ENCODE measurements around the gene MIER1. TPM values are rescaled to one million over a fixed set of nuclear protein-coding genes. Genes with fewer than 3 reads are reported as not detected.
"Not testable (repeated sequence)": the region's sequence is repeated elsewhere in the genome, so short reads cannot be mapped to it uniquely, and the experiment has no call there.

MIER1 gene
- polyA plus RNA-seq, 12 donors, result 23.0 to 116 (median 25.9) TPM

DNA sequence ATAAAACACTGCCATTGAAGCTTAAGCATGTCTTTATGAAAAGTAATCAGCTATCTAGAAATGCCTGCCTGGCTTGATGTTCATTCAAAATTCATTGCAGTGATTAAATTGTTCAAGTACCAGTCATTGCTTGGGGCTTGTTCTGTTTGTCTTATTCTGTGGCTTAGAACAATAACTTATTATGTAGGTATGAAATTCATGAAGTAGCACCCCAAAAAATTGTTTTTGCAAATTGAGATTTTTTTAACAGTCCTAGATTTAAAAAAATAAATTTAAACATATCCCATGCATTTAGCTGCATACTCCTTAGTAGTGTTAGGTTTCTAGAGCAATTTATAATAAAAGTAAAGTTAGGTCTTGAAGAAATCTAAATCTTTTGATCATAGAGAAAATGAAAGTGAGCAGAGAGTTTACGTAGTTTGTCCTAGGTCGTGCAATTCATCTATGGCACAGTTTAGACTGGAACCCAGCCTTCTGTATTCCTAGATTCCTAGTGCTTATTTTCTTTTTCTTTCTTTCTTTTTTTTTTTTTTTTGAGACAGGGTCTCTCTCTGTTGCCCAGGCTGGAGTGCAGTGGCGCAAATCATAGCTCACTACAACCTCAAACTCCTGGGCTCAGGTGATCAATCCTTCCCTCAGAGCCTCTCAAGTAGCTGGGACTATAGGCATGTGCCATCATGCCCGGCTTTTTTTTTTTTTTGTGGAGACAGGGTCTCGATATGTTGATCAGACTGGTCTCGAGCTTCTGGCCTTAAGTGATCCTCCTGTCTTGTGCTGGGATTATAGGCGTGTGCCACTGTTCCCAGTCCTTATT lies 9.3 kb downstream of the MIER1 start:
- no peak for DNase-seq

- no peak for DNase-seq
Measured at GRCh38 chr1:66937529-66938234, 12.9 kb downstream of the MIER1 start.

- DNase-seq, result no peak
Measured at GRCh38 chr1:66938613-66939012, 13.8 kb downstream of the MIER1 start.

DNA sequence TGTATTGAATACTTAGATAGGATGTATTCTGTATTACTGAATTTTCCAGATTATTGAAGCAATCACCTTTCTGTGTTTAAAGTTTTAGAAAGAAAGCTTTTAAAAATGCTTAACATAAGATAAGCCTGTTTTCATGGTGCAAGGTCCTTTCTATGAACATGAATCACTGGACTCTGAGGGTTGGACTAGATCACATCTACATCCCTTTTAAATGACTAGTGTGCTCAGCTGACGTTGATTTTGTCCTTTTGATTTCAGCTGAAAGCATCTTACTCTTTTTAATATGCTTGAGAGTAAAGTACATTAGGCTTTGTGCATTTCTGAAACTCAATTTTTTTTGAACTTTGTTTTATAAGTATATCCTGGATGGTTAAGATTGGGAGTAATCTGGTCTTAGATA lies 16.2 kb downstream of the MIER1 start:
- no peak for DNase-seq

DNA sequence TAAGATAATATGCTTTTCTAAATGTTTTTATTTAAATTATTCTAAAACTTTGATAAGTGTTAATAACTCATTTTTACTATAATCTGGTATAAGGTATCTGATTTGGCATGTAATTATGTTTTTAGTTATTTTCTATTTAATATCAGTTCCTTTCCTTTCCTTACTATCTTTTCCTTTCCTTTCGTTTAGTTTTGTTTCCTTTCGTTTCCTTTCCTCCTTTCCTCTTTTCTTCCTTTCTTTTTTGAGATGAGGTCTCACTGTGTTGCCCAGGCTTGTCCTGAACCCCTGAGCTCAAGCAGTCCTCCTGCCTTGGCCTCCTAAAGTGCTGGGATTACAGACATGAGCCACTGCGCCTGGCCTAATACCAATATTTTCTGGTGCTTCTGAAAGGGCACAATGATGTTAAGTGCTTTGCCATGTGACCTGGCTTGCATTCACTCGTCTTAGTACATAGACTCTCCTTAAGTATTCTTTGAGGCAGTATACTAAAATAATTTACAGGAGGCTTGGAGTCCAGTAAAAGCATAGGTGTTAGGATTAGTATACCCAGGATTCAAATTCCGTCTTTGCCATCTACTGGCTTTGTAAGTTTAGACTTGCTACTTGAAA lies 18.7 kb downstream of the MIER1 start:
- no peak for DNase-seq

DNA sequence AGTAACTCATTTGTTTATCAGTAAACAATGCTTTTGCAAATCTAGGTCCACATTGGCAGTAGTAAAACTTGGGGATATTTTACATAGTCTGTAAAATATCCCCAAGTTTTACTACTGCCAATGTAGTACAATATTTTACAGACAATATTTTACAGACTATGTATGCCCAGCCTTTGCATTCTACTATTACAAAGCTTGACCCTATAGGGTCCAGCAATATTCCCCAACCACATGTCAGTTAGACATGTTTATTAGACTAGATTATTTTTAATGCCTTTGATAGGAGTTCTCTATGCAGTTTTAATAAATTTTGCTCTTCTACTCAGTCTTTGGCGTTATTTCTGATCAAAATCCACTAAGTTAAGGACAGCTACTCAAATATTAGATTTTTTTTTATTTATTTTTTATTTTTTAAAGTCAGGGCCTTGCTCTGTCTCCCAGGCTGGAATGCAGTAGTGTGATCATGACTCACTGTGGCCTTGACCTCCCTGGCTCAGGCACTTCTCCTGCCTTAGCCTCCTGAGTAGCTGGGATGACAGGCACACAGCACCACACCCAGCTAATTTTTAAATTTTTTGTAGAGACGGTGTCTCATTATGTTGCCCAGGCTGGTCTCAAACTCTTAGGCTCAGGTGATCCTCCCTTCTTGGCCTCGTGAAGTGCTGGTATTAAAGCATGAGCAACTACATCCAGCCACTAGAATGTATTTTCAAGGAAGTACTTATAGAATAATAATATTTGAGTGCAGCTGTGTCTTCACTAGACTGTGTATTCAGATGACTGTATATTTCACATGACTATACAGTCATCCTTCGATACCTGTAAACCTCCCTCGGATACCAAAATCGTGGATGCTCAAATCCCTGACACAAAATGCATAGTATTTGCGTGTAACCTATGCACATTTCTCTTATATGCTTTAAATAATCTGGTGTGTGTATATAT lies 19.8 kb downstream of the MIER1 start:
- DNase-seq, result no peak

GRCh38 chr1:66945316-66945715 lies 20.5 kb downstream of the MIER1 start:
- no peak for DNase-seq

- no peak for DNase-seq
Measured at GRCh38 chr1:66947267-66947666, 22.5 kb downstream of the MIER1 start.

DNA sequence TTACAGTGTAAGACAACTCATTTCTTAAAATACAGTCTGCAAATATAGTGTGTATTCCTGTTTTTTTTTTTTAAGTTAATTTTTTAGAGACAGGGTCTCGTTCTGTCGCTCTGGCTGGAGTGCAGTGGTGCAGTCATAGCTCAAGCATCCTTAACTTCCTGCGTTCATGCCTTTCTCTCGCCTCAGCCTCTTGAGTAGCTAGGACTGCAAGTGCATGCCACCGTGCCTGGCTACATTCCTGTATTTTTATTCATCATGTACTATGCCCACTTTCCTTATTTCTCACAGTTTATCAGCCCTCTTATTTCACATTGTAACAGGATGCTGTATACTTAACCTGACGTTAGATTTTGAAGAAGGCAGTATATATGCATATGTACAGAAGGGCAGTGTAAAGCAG lies 26.7 kb downstream of the MIER1 start:
- DNase-seq, result no peak

DNA sequence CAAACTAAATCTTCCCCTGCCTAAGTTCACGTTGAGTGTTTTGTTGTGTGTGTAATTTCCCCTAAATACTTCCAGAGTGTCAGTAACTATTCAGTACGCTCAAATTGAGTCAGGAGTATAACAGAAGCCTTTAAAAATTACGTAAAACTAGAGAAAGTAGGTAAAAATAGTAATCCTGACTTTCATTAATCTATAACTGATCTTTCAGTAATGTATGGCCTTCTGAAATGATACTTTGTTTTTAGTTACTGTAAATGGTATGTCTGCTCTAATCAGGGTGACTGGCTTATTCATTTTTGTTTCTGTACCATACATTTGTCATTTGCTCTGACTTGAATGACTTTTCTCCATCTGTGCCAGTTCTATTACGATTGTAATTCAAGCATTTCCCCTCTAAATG lies 29.4 kb downstream of the MIER1 start:
- DNase-seq, result no peak

GRCh38 chr1:66957938-66958337 lies 33.1 kb downstream of the MIER1 start:
- no peak for DNase-seq

DNA sequence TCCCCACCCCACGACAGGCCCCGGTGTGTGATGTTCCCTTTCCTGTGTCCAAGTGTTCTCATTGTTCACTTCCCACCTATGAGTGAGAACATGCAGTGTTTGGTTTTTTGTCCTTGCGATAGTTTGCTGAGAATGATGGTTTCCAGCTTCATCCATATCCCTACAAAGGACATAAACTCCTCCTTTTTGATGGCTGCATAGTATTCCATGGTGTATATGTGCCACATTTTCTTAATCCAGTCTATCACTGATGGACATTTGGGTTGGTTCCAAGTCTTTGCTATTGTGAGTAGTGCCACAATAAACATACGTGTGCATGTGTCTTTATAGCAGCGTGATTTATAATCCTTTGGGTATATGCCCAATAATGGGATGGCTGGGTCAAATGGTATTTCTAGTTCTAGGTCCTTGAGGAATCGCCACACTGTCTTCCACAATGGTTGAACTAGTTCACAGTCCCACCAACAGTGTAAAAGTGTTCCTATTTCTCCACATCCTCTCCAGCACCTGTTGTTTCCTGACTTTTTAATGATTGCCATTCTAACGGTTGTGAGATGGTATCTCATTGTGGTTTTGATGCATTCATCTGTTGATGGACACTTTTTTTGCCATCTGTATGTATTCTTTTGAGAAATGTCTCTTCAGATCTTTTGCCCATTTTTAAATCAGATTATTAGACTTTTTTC lies 41.5 kb downstream of the MIER1 start:
- DNase-seq, result not testable (repeated sequence)

- no peak for DNase-seq
Measured at GRCh38 chr1:66968574-66968973, 43.8 kb downstream of the MIER1 start.

- no peak for DNase-seq
Measured at GRCh38 chr1:66978201-66978600, 53.4 kb downstream of the MIER1 start.

- not testable (repeated sequence) for DNase-seq
Measured at GRCh38 chr1:66979621-66980020, 54.8 kb downstream of the MIER1 start.

DNA sequence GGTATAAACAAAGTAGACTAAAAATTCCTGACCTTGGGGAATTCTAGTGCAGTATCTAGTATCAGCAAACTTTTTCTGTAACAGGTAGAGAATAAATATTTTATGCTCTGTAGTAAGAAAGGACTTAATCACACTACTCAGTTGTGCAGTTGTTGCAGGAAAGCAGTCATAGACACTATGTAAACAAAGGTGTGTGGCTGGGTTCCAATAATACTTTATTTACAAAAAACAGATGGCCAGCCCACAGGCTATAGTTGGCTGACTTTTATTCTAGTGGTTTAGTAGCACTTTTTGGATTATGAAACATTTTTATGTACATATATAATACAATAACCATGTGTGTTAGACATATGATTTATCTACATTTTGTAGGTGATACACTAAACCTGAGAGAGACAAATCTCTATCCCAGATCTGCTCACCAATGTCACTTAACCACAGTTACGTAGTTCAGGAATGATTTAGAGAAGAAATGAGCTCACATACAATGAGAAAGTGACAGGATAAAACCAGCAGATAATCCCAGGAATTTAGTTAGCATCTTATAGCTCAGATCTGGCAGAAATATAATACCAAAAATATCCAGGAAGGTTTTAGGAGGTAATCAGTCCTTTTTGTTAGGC lies 56.1 kb downstream of the MIER1 start:
- DNase-seq, result no peak

- no peak for DNase-seq
Measured at GRCh38 chr1:66981679-66982078, 56.9 kb downstream of the MIER1 start.

GRCh38 chr1:66982561-66983260 lies 57.9 kb downstream of the MIER1 start:
- DNase-seq, result no peak

- DNase-seq, result no peak
Measured at GRCh38 chr1:66984491-66984890, 59.7 kb downstream of the MIER1 start.

DNA sequence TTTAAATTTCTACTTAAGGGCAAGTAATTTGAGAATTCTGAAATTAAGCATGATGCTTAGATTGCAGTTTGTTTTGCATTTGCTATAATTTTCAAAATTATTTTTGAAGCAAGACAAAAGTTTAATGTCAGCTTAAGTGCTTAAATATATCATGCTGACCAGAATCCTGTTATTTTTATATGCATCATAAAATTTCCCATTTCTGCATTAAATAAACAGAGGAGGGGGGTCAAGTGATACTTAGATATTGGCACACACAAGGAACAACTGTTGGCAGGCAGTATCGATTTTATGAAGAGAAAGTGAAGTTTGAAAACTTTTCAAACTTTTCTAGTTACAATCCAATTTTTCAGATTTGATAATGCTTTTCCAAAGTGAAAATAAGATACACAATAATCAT lies 61.0 kb downstream of the MIER1 start:
- DNase-seq, result no peak
